GM12878 (cell line): ENCODE measurements around the gene SIK3. TPM values are rescaled to one million over a fixed set of nuclear protein-coding genes. Genes with fewer than 3 reads are reported as not detected.

Experiments
- ATAC-seq: fragments of 200-7000 bp; cut with Tn5 transposase; 3 replicates; pipeline ENCODE4 v1.9.1; 2020; ENCODE audit warnings: mild to moderate bottlenecking, moderate library complexity
- BruUV-seq: library from RNA; stranded (reverse); fragments of 400-500 nt; replicated peaks from 2 replicates; lab custom pipeline; 2021; lab: Mats Ljungman, UMichigan
- CTCF ChIA-PET: fragments of 300-600 bp; sonication (Branson Sonifier 250); formaldehyde crosslinking; extraction: SDS; loops from one replicate; lab custom pipeline; 2021; ENCODE audit warnings: inconsistent platforms; lab: Yijun Ruan, JAX
- POLR2A ChIA-PET: fragments of 350-600 bp; formaldehyde crosslinking; extraction: SDS; loops from one replicate; lab custom pipeline; 2021; ENCODE audit warnings: inconsistent platforms; lab: Charles Lee
- RAD21 ChIA-PET: fragments of 300-600 bp; sonication (Branson Sonifier 250); formaldehyde crosslinking; loops from one replicate; lab custom pipeline; 2023; ENCODE audit warnings: antibody characterized with exemption; ENCODE audit not compliant: unreplicated experiment; lab: Charles Lee
- SMC1A ChIA-PET: fragments of 300-600 bp; sonication (Branson Sonifier 250); formaldehyde crosslinking; loops from one replicate; lab custom pipeline; 2023; ENCODE audit not compliant: unreplicated experiment, uncharacterized antibody; lab: Charles Lee
- DNase-seq: peaks from one replicate; pipeline ENCODE4 v3.0.0-alpha.2; 2011; ENCODE audit warnings: low read depth, low spot score
- FAIRE-seq: peaks from 3 replicates; lab custom pipeline; 2011; peaks lifted over from hg19 to GRCh38; lab: Jason Lieb, UNC
- H2AFZ ChIP-seq: 2 replicates; pipeline ENCODE4 v1.6.0; 2011; ENCODE audit warnings: low read depth, low read length, control low read depth; ENCODE audit not compliant: control insufficient read depth
- H3K27ac ChIP-seq: 2 replicates; pipeline ENCODE4 v1.5.1; 2011; ENCODE audit warnings: control low read depth; ENCODE audit not compliant: control insufficient read depth, insufficient read depth
- H3K27me3 ChIP-seq, 2 experiments: replicated peaks in 1 of 2; 2 replicates each; pipeline versions ENCODE4 v1.6.0 to v1.6.1; 2011; ENCODE audit warnings: low read length in 1 of 2; ENCODE audit not compliant: control insufficient read depth in 2 of 2, insufficient read depth in 2 of 2
- H3K36me3 ChIP-seq, 2 experiments: 2 replicates each; pipeline ENCODE4 v1.5.1; 2011; ENCODE audit warnings: low read length in 1 of 2; ENCODE audit not compliant: control insufficient read depth in 2 of 2, insufficient read depth in 2 of 2
- H3K4me1 ChIP-seq: 2 replicates; pipeline ENCODE4 v1.6.1; 2011; ENCODE audit warnings: mild to moderate bottlenecking, low read length, moderate library complexity, mixed read lengths; ENCODE audit not compliant: control insufficient read depth, insufficient read depth
- H3K4me2 ChIP-seq: 2 replicates; pipeline ENCODE4 v1.6.0; 2011; ENCODE audit warnings: control low read depth; ENCODE audit not compliant: control insufficient read depth, insufficient read depth
- H3K4me3 ChIP-seq: fragments of 200-600 bp; sonication (generic); 2 replicates; pipeline ENCODE4 v1.5.1; 2016
- H3K79me2 ChIP-seq: 2 replicates; pipeline ENCODE4 v1.6.0; 2011; ENCODE audit warnings: low read length; ENCODE audit not compliant: control insufficient read depth, insufficient read depth
- H3K9ac ChIP-seq: 2 replicates; pipeline ENCODE4 v1.8.0; 2011; ENCODE audit warnings: low read length, control low read depth, mixed read lengths; ENCODE audit not compliant: control insufficient read depth, insufficient read depth
- H3K9me3 ChIP-seq: replicated peaks from 3 replicates; pipeline ENCODE4 v1.5.1; 2011; ENCODE audit warnings: mild to moderate bottlenecking, low read length; ENCODE audit not compliant: control insufficient read depth, insufficient read depth
- H4K20me1 ChIP-seq: 2 replicates; pipeline ENCODE4 v1.6.0; 2011; ENCODE audit not compliant: control insufficient read depth, insufficient read depth
- CBFB ChIP-seq: IDR thresholded peaks from 2 replicates; pipeline ENCODE4 v1.6.1; 2016; ENCODE audit warnings: antibody characterized with exemption, low read depth
- KDM1A ChIP-seq: fragments of 200-600 bp; sonication (generic); IDR thresholded peaks from 2 replicates; pipeline ENCODE4 v1.6.1; 2016; ENCODE audit warnings: borderline replicate concordance
- MYB ChIP-seq: fragments of 150-350 bp; IDR thresholded peaks from 2 replicates; pipeline ENCODE4 v1.6.1; 2014; ENCODE audit warnings: mild to moderate bottlenecking, low read depth, low read length, borderline replicate concordance
- POLR2AphosphoS2 ChIP-seq: IDR thresholded peaks from 2 replicates; pipeline ENCODE4 v1.6.1; 2011; ENCODE audit warnings: low read depth, mild to moderate bottlenecking, low read length, improper control_type of control experiment, moderate library complexity
- SREBF2 ChIP-seq: IDR thresholded peaks from 2 replicates; pipeline ENCODE4 v1.6.1; 2012; ENCODE audit warnings: mild to moderate bottlenecking, low read length
- ZBTB4 ChIP-seq: fragments of 450-650 bp; formaldehyde crosslinking; IDR thresholded peaks from 2 replicates; pipeline ENCODE4 v1.4.0; 2022; ENCODE audit warnings: mild to moderate bottlenecking, moderate library complexity
- WGBS: methylation state at CpG from one replicate; pipeline ENCODE4 v1.1.6; 2016; ENCODE audit warnings: low lambda C conversion rate; ENCODE audit not compliant: insufficient replicate concordance, insufficient coverage; ENCODE audit errors: missing lambda C conversion rate; 5-methylcytosine and 5-hydroxymethylcytosine counted together
- in situ Hi-C: fragments of 300-500 bp; cut with MboI; formaldehyde crosslinking; loops from 9 replicates; pipeline ENCODE4 v1.14.3; 2018; ENCODE audit warnings: mixed read lengths
- intact Hi-C: fragments of 100-400 bp; cut with micrococcal nuclease; formaldehyde crosslinking; loops from one replicate; pipeline ENCODE4 v1.14.2; 2022; ENCODE audit not compliant: unreplicated experiment
- polyA plus RNA-seq, 11 experiments: library from polyadenylated mRNA; depleted of rRNA in 4 of 11; unstranded in 6 of 11; stranded (reverse) in 5 of 11; fragments of >200 nt; fragmentation: Nextera tagmentation in 4 of 11; fragmentation: Illumina TruSeq in 1 of 11; extraction: Ambion mirVana in 4 of 11; extraction: Trizol in 1 of 11; gene quantifications; 1 replicate in 1 of 11; 2 replicates in 10 of 11; pipeline versions ENCODE4 v1.2.1 to v1.2.3, GENCODE V29; 2011 to 2016; ENCODE audit warnings: inconsistent platforms in 2 of 11, missing spikeins in 2 of 11, low read depth in 1 of 11
- total RNA-seq, 4 experiments: library from RNA; depleted of rRNA in 3 of 4; stranded (reverse); fragments of >200 nt in 3 of 4; fragmentation: Illumina TruSeq in 1 of 4; extraction: Trizol in 1 of 4; gene quantifications; 2 replicates each; pipeline versions ENCODE4 v1.2.1 to v1.2.3, GENCODE V29; 2013 to 2021

SIK3 gene
- total and polyA plus RNA-seq, 10 of the 15 experiments (the other 5 are each of a cell fraction or from before 2014, with no cell fraction given), result 2.5 to 31.9 (median 11.1) TPM

GRCh38 chr11:117107701-117108590, 9.7 kb upstream of the SIK3 start:
- POLR2A ChIA-PET, result interaction anchor here (0.6 kb wide), 1 partner anchor 8 kb away, joined by 3 read pairs; no protein-coding TSS in a partner anchor
- no peak overlapping the region for H3K9ac ChIP-seq
- no peaks in the 10 kb centered on the region for H3K27me3 ChIP-seq
- H3K36me3 ChIP-seq, result no peaks in the 10 kb centered on the region
- SMC1A ChIA-PET, result interaction anchor here (1.0 kb wide), 1 partner anchor 229 kb away, joined by 3 read pairs; no protein-coding TSS in a partner anchor
- H3K4me2 ChIP-seq, result no peak overlapping the region
- no TSS peak for BruUV-seq
- H3K4me1 ChIP-seq, result no peaks in the 10 kb centered on the region
- DNase-seq, result no peak
- no peak overlapping the region for H2AFZ ChIP-seq
- no peak for ATAC-seq
- RAD21 ChIA-PET, result interaction anchor here (1.2 to 3.3 kb wide), 2 partner anchors 272 to 374 kb away, joined by 4 to 12 read pairs; no protein-coding TSS in a partner anchor
- H3K4me3 ChIP-seq, result no peak overlapping the region
- CTCF ChIA-PET, result interaction anchor here (0.8 to 6.8 kb wide), 8 partner anchors 10 to 375 kb away, joined by 3 to 105 read pairs (median 3); partner anchors contain the start of gene APOA5
- no peaks in the 10 kb centered on the region for H3K9me3 ChIP-seq
- 19% methylated on average over 5 of the region's 5 CpGs for WGBS
- H3K27ac ChIP-seq, result no peak overlapping the region
- TF ChIP-seq ZBTB4 (CRISPR knock-in tag), result no peak
- TF ChIP-seq SREBF2, result no peak
- TF ChIP-seq CBFB, result no peak
- no peak for TF ChIP-seq KDM1A
- no peak for TF ChIP-seq POLR2AphosphoS2
- TF ChIP-seq MYB, result no peak
- FAIRE-seq, result no peak
- intact Hi-C loops (loop anchor here (2.0 kb wide), 1 partner anchor 119 kb away; no protein-coding TSS in a partner anchor), in situ Hi-C loops (no loop called here)
- no peaks in the 10 kb centered on the region for H3K79me2 ChIP-seq
- no peaks in the 10 kb centered on the region for H4K20me1 ChIP-seq
